ENCODE measurements around the gene SETD1A. TPM values are rescaled to one million over a fixed set of nuclear protein-coding genes. Genes with fewer than 3 reads are reported as not detected.
A peak's percentile ranks its signal among the peaks of the same experiment; 100 is the strongest.
"Not testable (repeated sequence)": the region's sequence is repeated elsewhere in the genome, so short reads cannot be mapped to it uniquely, and the experiment has no call there.

Gene SETD1A
- total and polyA plus RNA-seq, 2 experiments from 2014 or later, result 2.3 to 4.0 TPM

DNA sequence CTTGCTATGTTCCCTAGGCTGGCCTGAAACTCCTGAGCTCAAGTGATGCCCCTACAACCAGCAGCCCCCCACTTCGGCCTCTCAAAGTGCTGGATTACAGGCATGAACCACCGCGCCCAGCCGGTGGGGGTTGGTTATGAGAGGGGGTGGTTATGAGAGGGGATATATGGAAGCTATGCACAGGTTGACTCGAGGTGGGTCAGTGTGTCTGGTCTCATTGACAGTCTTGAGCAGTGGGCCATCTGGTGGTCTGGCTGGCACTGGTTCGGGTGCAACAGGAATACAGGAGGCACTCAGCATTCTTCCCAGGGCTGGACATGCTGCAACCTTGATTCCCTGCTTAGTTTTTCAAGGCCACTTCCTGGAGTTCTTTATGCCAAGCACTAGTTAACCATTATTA lies 58.5 kb downstream of the SETD1A start:
- in situ Hi-C loops (cut with MboI), result no loop called here
- H2AFZ ChIP-seq, result no peak overlapping the region

DNA sequence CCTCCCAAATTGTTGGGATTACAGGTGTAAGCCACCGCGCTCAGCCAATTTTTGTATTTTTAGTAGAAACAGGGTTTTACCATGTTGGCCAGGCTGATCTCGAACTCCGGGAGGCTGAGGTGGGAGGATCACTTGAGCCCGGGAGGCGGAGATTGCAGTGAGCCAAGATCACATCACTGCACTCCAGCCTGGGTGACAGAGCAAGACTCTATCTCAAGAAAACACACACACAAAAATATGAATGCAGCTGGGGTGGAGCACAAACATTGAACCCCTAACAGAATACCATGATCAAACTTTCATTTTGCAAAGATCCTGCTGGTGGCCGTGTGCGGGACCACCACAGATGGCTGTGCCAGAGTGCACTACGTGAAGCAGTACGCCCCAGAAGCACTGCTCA lies 60.2 kb downstream of the SETD1A start:
- 89 to 91% methylated on average over 10 of the region's 10 CpGs for WGBS, 2 experiments (ENCODE audit: low coverage in 1 of 2, low lambda C conversion rate in 2 of 2, missing lambda C conversion rate in 2 of 2)

More for the DNA sequence above, 58.5 kb downstream of the SETD1A start:
- Histone ChIP-seq H3K9me2 (ENCODE audit: insufficient read depth) (no peaks in the 10 kb centered on the region), H3K4me3 (no peak overlapping the region), H3F3A (ENCODE audit: insufficient read depth) (no peaks in the 10 kb centered on the region), H3K79me2 (ENCODE audit: insufficient read depth) (no peaks in the 10 kb centered on the region), H3K9me3 (ENCODE audit: low read depth) (no peaks in the 10 kb centered on the region), H3K36me3 (ENCODE audit: low read depth) (no peaks in the 10 kb centered on the region), H3K4me2 (ENCODE audit: unreplicated experiment) (no peak overlapping the region), H3K4me1 (ENCODE audit: insufficient read depth) (0 out of 2 replicates have a peak, but pooled peaks cover 1% of the 10 kb centered on the region), H4K20me1 (ENCODE audit: insufficient read depth) (no peaks in the 10 kb centered on the region), H3K27ac (no peak overlapping the region), H3K27me3 (replicated peaks; ENCODE audit: insufficient read depth) (no peaks in the 10 kb centered on the region), H3K9ac (no peak overlapping the region)
- DNase-seq, result no peak
- WGBS, 2 experiments (ENCODE audit: low coverage in 1 of 2, low lambda C conversion rate in 2 of 2, missing lambda C conversion rate in 2 of 2), result 69 to 70% methylated on average over 6 of the region's 6 CpGs
- TF ChIP-seq EZH2phosphoT487 (IDR thresholded peaks at IDR 0.05; ENCODE audit: insufficient read depth, low read depth) (no peak), EZH2 (IDR thresholded peaks at IDR 0.05; ENCODE audit: insufficient read depth, poor library complexity, severe bottlenecking) (no peak)

DNA sequence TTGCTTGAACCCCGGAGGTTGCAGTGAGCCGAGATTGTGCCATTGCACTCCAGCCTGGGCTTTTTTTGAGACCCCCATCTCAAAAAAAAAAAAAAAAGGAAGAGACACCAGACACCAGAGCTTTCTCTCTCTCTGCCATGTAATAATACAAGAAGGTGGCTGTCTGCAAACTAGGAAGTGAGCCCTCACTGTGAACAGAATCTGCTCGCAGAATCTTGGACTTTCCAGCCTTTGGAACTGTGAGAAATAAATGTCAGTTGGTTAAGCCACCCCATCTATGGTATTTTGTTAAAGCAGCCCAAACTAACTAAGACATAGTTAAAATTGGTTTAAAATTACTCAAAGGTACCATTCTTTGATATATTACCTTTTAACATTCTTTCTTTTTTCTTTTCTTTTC lies 63.0 kb downstream of the SETD1A start:
- Histone ChIP-seq H3K4me1 (ENCODE audit: insufficient read depth) (no peaks in the 10 kb centered on the region), H3K9ac (no peak overlapping the region), H3K36me3 (ENCODE audit: low read depth) (no peaks in the 10 kb centered on the region), H3K4me3 (no peak overlapping the region), H3K79me2 (ENCODE audit: insufficient read depth) (no peaks in the 10 kb centered on the region), H3K4me2 (ENCODE audit: unreplicated experiment) (no peak overlapping the region), H3K9me2 (ENCODE audit: insufficient read depth) (no peaks in the 10 kb centered on the region), H4K20me1 (ENCODE audit: insufficient read depth) (no peaks in the 10 kb centered on the region), H3K27ac (no peak overlapping the region), H3F3A (ENCODE audit: insufficient read depth) (no peaks in the 10 kb centered on the region), H3K27me3 (replicated peaks; ENCODE audit: insufficient read depth) (no peaks in the 10 kb centered on the region), H2AFZ (no peak overlapping the region), H3K9me3 (ENCODE audit: low read depth) (no peaks in the 10 kb centered on the region)
- WGBS, 2 experiments (ENCODE audit: low coverage in 1 of 2, low lambda C conversion rate in 2 of 2, missing lambda C conversion rate in 2 of 2), result 83 to 90% methylated on average over 3 of the region's 3 CpGs
- TF ChIP-seq EZH2 (IDR thresholded peaks at IDR 0.05; ENCODE audit: insufficient read depth, poor library complexity, severe bottlenecking) (no peak), EZH2phosphoT487 (IDR thresholded peaks at IDR 0.05; ENCODE audit: insufficient read depth, low read depth) (no peak)
- no peak for DNase-seq
- in situ Hi-C loops (cut with MboI), result no loop called here

More for the DNA sequence above, 60.2 kb downstream of the SETD1A start:
- H3K4me2 ChIP-seq (ENCODE audit: unreplicated experiment); H2AFZ ChIP-seq; H3K79me2 ChIP-seq (ENCODE audit: insufficient read depth); in situ Hi-C loops (cut with MboI); DNase-seq; H3K9ac ChIP-seq; H3K4me3 ChIP-seq; H3F3A ChIP-seq (ENCODE audit: insufficient read depth); H3K9me2 ChIP-seq (ENCODE audit: insufficient read depth); H4K20me1 ChIP-seq (ENCODE audit: insufficient read depth); H3K9me3 ChIP-seq (ENCODE audit: low read depth); H3K27me3 ChIP-seq (replicated peaks; ENCODE audit: insufficient read depth); H3K4me1 ChIP-seq (ENCODE audit: insufficient read depth); H3K27ac ChIP-seq; H3K36me3 ChIP-seq (ENCODE audit: low read depth): not testable (repeated sequence)

DNA sequence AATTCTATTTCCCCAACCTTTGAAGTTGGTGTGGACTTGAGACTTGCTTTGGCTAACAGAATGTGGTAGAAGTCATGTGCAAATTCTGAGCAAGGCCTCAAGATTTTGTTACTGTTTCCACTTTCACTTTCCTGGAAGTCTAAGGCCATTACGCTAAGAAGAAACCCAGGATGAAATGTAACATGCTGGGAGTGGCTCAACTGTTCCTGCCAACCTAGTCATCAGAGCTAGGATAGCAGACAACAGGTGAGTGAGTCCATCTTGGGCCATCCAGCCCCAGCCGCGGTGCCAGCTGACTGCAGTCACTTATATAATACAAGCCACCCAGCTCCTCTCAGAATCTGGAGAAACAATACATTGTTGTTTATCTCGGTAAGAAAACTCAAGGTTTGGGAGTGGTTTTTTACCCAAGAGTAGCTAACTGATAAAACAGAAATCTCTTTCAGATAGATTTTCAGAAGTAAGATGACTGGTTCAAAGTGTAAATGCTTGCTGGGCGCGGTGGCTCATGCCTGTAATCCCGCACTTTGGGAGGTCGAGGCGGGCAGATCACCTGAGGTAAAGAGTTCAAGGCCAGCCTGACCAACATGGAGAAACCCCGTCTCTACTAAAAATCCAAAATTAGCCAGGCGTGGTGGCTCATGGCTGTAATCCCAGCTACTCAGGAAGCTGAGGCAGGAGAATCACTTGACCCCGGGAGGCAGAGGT lies 65.1 kb downstream of the SETD1A start:
- Histone ChIP-seq H4K20me1 (ENCODE audit: insufficient read depth) (no peaks in the 10 kb centered on the region), H2AFZ (no peak overlapping the region), H3K4me1 (ENCODE audit: insufficient read depth) (no peaks in the 10 kb centered on the region), H3K79me2 (ENCODE audit: insufficient read depth) (no peaks in the 10 kb centered on the region), H3K4me2 (ENCODE audit: unreplicated experiment) (no peak overlapping the region), H3K27me3 (replicated peaks; ENCODE audit: insufficient read depth) (no peaks in the 10 kb centered on the region), H3K9ac (no peak overlapping the region), H3K9me2 (ENCODE audit: insufficient read depth) (no peaks in the 10 kb centered on the region), H3K27ac (no peak overlapping the region), H3K9me3 (ENCODE audit: low read depth) (no peaks in the 10 kb centered on the region), H3K36me3 (ENCODE audit: low read depth) (no peaks in the 10 kb centered on the region), H3F3A (ENCODE audit: insufficient read depth) (no peaks in the 10 kb centered on the region), H3K4me3 (no peak overlapping the region)
- DNase-seq, result peak; percentile 2
- in situ Hi-C loops (cut with MboI), result no loop called here
- 83% methylated on average over 12 of the region's 12 CpGs for WGBS, 2 experiments (ENCODE audit: low coverage in 1 of 2, low lambda C conversion rate in 2 of 2, missing lambda C conversion rate in 2 of 2)
- TF ChIP-seq EZH2phosphoT487 (IDR thresholded peaks at IDR 0.05; ENCODE audit: insufficient read depth, low read depth) (no peak), EZH2 (IDR thresholded peaks at IDR 0.05; ENCODE audit: insufficient read depth, poor library complexity, severe bottlenecking) (no peak)

DNA sequence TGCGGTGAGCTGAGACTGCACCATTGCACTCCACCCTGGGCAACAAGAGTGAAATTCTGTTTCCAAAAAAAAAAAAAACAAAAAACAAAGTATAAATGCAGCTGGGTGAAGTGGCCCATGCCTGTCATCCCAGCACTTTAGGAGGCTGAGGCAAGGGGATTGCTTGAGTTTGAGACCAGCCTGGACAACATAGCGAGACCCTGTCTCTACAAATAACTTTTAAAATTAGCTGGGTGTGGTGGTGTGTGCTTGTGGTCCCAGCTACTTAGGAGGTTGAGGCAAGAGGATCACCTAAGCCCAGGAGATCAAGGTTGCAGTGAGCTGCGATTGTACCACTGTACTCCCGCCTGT lies 65.7 kb downstream of the SETD1A start:
- Histone ChIP-seq H3K4me2 (ENCODE audit: unreplicated experiment) (no peak overlapping the region), H3K4me3 (no peak overlapping the region), H4K20me1 (ENCODE audit: insufficient read depth) (no peaks in the 10 kb centered on the region), H3K36me3 (ENCODE audit: low read depth) (no peaks in the 10 kb centered on the region), H3K4me1 (ENCODE audit: insufficient read depth) (no peaks in the 10 kb centered on the region), H3K9me3 (ENCODE audit: low read depth) (no peaks in the 10 kb centered on the region), H3K9ac (no peak overlapping the region), H2AFZ (no peak overlapping the region), H3K9me2 (ENCODE audit: insufficient read depth) (no peaks in the 10 kb centered on the region), H3K27me3 (replicated peaks; ENCODE audit: insufficient read depth) (no peaks in the 10 kb centered on the region), H3K27ac (no peak overlapping the region), H3K79me2 (ENCODE audit: insufficient read depth) (no peaks in the 10 kb centered on the region), H3F3A (ENCODE audit: insufficient read depth) (no peaks in the 10 kb centered on the region)
- in situ Hi-C loops (cut with MboI), result no loop called here
- no peak for DNase-seq
- 91 to 95% methylated on average over 4 of the region's 4 CpGs for WGBS, 2 experiments (ENCODE audit: low coverage in 1 of 2, low lambda C conversion rate in 2 of 2, missing lambda C conversion rate in 2 of 2)
- TF ChIP-seq EZH2phosphoT487 (IDR thresholded peaks at IDR 0.05; ENCODE audit: insufficient read depth, low read depth), result no peak
- TF ChIP-seq EZH2 (IDR thresholded peaks at IDR 0.05; ENCODE audit: insufficient read depth, poor library complexity, severe bottlenecking), result no peak
